Liver (tissue), 3 donors: ENCODE measurements around the gene GATAD1.

Experiments
- EGR1 ChIP-seq, 2 donors: IDR thresholded peaks; 2 replicates each; pipeline ENCODE4 v1.6.1; 2016 to 2018; ENCODE audit warnings: antibody characterized with exemption in 2 of 2, low read depth in 2 of 2
- FOXA1 ChIP-seq: IDR thresholded peaks from 2 replicates; pipeline ENCODE4 v1.6.1; 2016; ENCODE audit warnings: antibody characterized with exemption
- HNF4G ChIP-seq: IDR thresholded peaks from 2 replicates; pipeline ENCODE4 v1.6.1; 2016; ENCODE audit warnings: antibody characterized with exemption
- JUND ChIP-seq, 2 donors: IDR thresholded peaks; 2 replicates each; pipeline ENCODE4 v1.6.1; 2016; ENCODE audit warnings: antibody characterized with exemption in 2 of 2
- RAD21 ChIP-seq, 2 donors: IDR thresholded peaks; 2 replicates each; pipeline ENCODE4 v1.6.1; 2016; ENCODE audit warnings: antibody characterized with exemption in 2 of 2, mild to moderate bottlenecking in 2 of 2
- SP1 ChIP-seq: IDR thresholded peaks from 2 replicates; pipeline ENCODE4 v1.6.1; 2018; ENCODE audit warnings: antibody characterized with exemption, mild to moderate bottlenecking
- TAF1 ChIP-seq: conservative IDR thresholded peaks from 2 replicates; pipeline ENCODE4 v1.6.1; 2016; ENCODE audit warnings: antibody characterized with exemption, mild to moderate bottlenecking
- YY1 ChIP-seq: IDR thresholded peaks from 2 replicates; pipeline ENCODE4 v1.6.1; 2016; ENCODE audit warnings: antibody characterized with exemption, mild to moderate bottlenecking
- TF ChIP-seq, protein P1 (sequence below): fragments of 150-350 bp; IDR thresholded peaks from 2 replicates; pipeline ENCODE4 v1.5.1; 2017; ENCODE audit warnings: improper control_type of control experiment, low read depth, low read length; ENCODE audit not compliant: missing input control
- TF ChIP-seq, protein P2 (sequence below): IDR thresholded peaks from 2 replicates; pipeline ENCODE4 v1.6.1; 2016; ENCODE audit warnings: antibody characterized with exemption, mild to moderate bottlenecking
- TF ChIP-seq, protein P3 (sequence below): IDR thresholded peaks from 2 replicates; pipeline ENCODE4 v1.6.1; 2016; ENCODE audit warnings: antibody characterized with exemption
- TF ChIP-seq, protein P4 (sequence below): IDR thresholded peaks from 2 replicates; pipeline ENCODE4 v1.6.1; 2016; ENCODE audit warnings: antibody characterized with exemption
- TF ChIP-seq, protein P5 (sequence below): IDR thresholded peaks from 2 replicates; pipeline ENCODE4 v1.6.1; 2016; ENCODE audit warnings: antibody characterized with exemption
- donor health status: healthy.
- donor health status: healthy.

DNA sequence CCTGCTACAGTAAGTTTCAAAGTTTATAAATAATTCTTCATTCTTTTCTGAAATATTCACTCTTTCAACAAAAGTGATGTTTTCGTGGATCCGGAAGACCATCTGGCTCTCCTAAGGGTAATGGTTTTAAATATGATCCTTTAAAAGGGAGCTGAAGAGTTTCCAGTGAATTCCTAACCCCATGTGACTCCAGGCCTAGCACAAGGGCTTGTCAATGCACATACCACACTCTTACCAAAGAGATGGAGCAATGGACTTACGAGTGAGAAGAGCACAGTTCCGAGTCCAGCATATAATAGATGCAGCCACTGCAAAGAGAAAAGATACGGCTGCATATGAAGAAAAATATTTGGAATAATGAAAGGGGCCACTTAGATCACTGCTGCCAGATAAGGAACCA lies 32.1 kb upstream of the GATAD1 start:
- TF ChIP-seq, protein P1, sequence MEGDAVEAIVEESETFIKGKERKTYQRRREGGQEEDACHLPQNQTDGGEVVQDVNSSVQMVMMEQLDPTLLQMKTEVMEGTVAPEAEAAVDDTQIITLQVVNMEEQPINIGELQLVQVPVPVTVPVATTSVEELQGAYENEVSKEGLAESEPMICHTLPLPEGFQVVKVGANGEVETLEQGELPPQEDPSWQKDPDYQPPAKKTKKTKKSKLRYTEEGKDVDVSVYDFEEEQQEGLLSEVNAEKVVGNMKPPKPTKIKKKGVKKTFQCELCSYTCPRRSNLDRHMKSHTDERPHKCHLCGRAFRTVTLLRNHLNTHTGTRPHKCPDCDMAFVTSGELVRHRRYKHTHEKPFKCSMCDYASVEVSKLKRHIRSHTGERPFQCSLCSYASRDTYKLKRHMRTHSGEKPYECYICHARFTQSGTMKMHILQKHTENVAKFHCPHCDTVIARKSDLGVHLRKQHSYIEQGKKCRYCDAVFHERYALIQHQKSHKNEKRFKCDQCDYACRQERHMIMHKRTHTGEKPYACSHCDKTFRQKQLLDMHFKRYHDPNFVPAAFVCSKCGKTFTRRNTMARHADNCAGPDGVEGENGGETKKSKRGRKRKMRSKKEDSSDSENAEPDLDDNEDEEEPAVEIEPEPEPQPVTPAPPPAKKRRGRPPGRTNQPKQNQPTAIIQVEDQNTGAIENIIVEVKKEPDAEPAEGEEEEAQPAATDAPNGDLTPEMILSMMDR, result no peak
- TF ChIP-seq, protein P2, sequence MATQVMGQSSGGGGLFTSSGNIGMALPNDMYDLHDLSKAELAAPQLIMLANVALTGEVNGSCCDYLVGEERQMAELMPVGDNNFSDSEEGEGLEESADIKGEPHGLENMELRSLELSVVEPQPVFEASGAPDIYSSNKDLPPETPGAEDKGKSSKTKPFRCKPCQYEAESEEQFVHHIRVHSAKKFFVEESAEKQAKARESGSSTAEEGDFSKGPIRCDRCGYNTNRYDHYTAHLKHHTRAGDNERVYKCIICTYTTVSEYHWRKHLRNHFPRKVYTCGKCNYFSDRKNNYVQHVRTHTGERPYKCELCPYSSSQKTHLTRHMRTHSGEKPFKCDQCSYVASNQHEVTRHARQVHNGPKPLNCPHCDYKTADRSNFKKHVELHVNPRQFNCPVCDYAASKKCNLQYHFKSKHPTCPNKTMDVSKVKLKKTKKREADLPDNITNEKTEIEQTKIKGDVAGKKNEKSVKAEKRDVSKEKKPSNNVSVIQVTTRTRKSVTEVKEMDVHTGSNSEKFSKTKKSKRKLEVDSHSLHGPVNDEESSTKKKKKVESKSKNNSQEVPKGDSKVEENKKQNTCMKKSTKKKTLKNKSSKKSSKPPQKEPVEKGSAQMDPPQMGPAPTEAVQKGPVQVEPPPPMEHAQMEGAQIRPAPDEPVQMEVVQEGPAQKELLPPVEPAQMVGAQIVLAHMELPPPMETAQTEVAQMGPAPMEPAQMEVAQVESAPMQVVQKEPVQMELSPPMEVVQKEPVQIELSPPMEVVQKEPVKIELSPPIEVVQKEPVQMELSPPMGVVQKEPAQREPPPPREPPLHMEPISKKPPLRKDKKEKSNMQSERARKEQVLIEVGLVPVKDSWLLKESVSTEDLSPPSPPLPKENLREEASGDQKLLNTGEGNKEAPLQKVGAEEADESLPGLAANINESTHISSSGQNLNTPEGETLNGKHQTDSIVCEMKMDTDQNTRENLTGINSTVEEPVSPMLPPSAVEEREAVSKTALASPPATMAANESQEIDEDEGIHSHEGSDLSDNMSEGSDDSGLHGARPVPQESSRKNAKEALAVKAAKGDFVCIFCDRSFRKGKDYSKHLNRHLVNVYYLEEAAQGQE, result no peak
- TF ChIP-seq RAD21 (IDR thresholded peaks at IDR 0.05), result no peak
- no peak for TF ChIP-seq FOXA1
- TF ChIP-seq EGR1 (IDR thresholded peaks at IDR 0.05; ENCODE audit: low read depth in 2 of 2), result no peak
- TF ChIP-seq, protein P3, sequence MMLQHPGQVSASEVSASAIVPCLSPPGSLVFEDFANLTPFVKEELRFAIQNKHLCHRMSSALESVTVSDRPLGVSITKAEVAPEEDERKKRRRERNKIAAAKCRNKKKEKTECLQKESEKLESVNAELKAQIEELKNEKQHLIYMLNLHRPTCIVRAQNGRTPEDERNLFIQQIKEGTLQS, result no peak
- TF ChIP-seq TAF1, result no peak
- TF ChIP-seq HNF4G, result no peak
- TF ChIP-seq YY1, result no peak
- TF ChIP-seq JUND (IDR thresholded peaks at IDR 0.05), result no peak
- TF ChIP-seq, protein P4, sequence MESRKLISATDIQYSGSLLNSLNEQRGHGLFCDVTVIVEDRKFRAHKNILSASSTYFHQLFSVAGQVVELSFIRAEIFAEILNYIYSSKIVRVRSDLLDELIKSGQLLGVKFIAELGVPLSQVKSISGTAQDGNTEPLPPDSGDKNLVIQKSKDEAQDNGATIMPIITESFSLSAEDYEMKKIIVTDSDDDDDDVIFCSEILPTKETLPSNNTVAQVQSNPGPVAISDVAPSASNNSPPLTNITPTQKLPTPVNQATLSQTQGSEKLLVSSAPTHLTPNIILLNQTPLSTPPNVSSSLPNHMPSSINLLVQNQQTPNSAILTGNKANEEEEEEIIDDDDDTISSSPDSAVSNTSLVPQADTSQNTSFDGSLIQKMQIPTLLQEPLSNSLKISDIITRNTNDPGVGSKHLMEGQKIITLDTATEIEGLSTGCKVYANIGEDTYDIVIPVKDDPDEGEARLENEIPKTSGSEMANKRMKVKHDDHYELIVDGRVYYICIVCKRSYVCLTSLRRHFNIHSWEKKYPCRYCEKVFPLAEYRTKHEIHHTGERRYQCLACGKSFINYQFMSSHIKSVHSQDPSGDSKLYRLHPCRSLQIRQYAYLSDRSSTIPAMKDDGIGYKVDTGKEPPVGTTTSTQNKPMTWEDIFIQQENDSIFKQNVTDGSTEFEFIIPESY, result no peak
- TF ChIP-seq, protein P5, sequence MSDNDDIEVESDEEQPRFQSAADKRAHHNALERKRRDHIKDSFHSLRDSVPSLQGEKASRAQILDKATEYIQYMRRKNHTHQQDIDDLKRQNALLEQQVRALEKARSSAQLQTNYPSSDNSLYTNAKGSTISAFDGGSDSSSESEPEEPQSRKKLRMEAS, result no peak
- TF ChIP-seq SP1, result no peak
